ENCODE measurements around the gene SNAPC4. TPM values are rescaled to one million over a fixed set of nuclear protein-coding genes. Genes with fewer than 3 reads are reported as not detected.
"Not testable (repeated sequence)": the region's sequence is repeated elsewhere in the genome, so short reads cannot be mapped to it uniquely, and the experiment has no call there.

The SNAPC4 gene
- total RNA-seq, 1 experiment from 2014 or later: 15.3 TPM

DNA sequence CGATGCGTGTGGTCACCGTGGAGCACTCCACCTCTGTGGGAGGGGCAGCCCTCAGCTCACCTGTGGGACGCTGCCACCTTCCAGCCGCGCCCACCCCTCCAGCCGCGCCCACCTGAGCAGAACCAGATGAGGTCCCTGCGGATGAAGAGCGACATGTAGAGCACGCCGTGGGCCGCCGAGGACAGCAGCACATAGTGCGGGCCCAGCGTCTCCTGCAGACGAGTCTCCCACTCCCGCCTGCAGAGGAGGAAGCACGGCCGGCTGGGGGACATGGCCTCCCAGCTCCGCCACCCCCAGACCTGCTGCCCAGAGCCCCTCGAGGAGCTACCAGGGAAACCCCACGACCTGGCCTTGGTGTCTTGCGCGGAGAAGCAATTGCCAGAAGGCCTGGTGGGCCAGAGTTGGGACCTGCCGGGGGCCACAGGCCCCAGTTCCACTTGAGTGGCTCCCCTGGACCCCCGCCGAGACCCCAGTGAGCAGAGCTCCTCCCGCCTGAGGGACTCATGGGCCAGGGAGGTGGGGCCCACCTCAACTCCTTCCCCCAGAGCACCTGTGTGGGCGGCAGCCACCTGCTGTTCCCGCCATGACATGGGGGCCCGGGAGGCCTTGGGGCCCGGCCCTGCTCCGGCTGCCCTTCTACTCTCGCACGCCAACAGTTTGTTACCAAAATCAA lies 33.2 kb upstream of the SNAPC4 start:
- DNase-seq (ENCODE audit: low read depth): no peak

DNA sequence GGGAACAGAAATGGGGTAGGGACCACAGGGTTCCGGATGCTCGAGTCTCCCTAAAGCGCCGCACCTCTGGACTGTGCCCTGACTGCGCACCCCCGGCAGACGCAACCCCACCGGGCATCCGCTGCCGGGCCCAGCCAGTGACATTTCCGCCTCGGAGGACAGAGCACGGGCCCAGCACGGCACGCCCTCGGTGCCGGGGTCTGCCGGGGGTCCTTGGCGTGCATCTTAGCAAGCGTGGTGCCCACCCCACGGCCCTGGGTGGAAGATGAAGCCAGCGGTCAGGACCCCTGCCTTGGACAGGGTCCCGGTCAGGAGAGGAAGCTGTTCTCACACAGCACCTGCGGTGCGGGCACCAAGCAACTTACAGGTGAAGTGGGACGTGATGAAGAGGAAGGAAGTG lies 32.6 kb upstream of the SNAPC4 start:
- DNase-seq (ENCODE audit: low read depth): no peak

DNA sequence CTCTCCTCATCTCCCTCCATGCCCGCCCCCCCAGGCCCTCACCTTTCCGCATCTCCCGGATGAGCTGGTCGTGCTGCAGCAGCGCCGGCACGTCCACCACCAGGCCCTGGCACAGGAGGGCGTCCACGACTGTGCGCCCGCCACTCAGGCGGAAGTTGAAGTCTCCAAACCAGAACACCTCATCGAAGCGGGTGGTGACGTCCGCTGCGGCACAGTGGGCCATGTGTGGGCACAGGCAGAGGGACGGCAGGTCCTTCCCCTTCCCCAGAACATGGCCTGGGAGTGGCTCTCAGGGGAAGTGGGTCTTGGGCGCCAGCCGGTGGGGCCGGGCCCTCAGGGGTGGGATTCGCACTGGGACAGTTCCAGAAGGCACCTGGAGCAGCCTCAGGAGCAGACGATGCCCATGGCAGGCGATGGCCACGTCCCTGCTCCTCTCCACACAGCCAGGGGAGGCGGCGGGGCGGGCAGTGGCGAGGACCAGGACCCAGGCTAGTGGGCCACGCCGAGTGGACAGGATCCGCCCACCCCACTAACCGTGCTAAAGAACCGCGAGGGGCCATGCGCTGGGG lies 31.9 kb upstream of the SNAPC4 start:
- DNase-seq (ENCODE audit: low read depth): no peak

DNA sequence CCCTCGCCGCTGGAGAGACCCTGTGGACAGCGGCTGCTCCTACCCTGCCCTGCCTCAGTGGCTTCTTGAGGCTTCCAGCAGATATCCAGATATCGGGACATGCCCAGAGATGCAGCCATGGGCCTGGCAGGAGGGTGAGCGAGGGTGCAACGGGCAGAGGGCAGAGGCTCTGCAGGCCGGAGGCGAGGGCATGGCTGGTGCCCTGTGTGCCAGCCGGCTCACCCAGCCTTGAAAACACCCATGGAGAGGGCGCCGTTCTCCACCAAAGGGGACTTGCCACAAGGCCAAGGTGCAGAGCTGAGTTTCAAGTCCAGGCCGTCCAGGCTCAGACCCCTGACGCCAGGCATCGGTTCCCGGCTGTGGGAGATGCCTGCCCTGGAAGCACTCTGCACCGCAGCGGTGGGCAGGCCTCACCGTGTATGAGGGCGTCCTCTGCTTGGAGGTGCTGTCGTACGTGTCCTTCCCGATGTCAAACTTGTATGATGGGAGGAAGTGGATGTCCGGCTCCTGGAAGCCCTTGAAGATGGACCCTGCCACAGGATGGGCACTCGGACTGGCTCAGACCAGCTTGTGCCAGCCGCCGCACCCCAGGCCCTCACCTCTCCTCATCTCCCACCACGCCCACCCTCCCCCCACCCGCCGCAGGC lies 30.7 kb upstream of the SNAPC4 start:
- DNase-seq (ENCODE audit: low read depth): no peak

- DNase-seq (ENCODE audit: low read depth): no peak
Measured at GRCh38 chr9:136429683-136430491, 29.9 kb upstream of the SNAPC4 start.

DNA sequence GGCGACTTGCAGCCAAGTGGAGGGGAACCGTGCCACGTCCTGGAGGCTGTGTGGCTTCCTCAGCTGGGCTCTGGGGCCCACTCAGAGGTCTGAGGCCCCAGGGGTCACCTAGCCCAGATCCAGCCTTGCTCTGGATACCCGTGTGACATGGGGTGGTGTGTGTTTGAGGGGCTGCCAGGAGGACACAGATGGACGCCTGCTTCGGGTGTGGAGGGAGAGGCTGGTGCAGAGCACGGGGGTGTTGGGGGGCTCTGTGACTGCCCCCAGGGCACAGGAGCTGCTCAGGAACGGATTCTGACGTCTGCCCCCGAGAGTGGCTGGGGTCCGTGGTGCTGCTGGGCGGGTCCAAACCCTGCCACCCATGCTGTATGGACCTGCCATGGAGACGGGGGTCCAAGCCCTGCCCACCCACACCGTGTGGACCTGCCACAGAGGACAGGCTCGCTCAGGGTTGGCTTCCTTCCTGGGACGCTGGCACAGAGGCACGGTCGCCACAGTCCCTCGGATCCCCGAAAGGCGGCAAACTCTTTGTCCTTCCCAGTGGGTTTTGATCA lies 29.2 kb upstream of the SNAPC4 start:
- no peak for DNase-seq (ENCODE audit: low read depth)

GRCh38 chr9:136426787-136427186 lies 26.8 kb upstream of the SNAPC4 start:
- DNase-seq (ENCODE audit: low read depth): no peak

DNA sequence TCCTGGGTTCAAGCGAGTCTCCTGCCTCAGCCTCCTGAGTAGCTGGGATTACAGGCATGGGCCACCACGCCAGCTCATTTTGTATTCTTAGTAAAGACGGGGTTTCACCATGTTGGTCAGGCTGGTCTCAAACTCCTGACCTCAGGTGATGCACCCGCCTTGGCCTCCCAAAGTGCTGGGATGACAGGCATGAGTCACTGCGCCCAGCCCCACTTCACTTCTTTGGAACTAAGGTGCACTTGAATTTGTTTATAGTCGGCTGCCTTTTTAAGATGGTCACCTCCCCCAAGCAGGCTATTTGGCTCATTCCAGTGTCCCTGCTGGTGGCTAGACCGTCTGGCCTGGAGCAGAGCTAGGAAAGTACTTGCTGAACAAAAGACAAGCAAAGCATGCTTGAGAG lies 25.4 kb upstream of the SNAPC4 start:
- DNase-seq (ENCODE audit: low read depth): not testable (repeated sequence)

- DNase-seq (ENCODE audit: low read depth): no peak
Measured at GRCh38 chr9:136424750-136425362, 24.9 kb upstream of the SNAPC4 start.

DNA sequence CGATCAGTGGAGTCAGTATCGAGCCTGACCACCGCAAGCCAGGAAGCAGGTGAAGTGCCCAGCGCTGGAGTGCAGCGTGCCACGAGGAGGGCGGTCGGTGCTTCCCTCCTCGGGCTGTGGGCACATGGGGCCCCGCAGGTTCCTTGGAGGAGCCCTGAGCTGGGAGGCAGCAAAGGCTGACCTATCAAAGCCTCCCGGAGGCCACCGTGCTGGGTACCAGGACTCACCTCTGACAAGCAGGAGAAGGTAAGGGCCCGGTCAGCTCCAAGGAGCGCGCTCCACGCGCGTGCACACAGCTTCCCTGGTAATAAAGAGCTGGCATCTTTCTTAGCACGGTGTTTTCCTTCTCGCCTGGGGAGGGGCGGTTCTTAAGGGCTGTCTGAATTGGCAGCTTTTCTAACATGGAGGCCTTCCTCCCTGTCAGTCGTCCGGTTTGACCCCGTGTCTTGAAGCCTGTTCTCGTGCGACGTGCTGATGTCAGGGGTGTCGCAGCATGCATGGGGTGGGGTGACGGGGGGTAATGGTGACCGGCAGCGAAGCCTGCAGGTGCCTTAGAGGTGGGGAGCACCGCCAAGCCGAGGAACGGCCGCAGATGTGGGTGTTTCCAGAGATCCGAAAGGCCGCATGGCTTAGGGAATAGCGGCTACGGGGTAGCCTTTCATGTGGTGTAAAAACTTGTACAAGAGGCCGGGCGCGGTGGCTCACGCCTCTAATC lies 23.6 kb upstream of the SNAPC4 start:
- no peak for DNase-seq (ENCODE audit: low read depth)

DNA sequence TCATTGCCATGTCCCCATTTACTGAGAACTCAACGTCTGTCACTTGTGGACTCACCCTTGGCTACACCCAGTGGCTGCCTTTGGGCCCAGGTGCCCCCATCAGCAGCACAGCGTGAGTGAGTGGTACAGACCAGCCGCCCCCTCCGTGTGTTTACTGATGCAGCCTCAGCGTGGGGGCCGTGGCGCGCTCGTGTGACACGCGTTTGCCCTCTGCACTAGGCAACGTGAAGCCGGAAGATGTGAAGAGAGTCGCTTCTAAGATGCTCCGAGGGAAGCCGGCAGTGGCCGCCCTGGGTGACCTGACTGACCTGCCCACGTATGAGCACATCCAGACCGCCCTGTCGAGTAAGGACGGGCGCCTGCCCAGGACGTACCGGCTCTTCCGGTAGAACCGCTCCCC lies 22.9 kb upstream of the SNAPC4 start:
- DNase-seq (ENCODE audit: low read depth): no peak

DNA sequence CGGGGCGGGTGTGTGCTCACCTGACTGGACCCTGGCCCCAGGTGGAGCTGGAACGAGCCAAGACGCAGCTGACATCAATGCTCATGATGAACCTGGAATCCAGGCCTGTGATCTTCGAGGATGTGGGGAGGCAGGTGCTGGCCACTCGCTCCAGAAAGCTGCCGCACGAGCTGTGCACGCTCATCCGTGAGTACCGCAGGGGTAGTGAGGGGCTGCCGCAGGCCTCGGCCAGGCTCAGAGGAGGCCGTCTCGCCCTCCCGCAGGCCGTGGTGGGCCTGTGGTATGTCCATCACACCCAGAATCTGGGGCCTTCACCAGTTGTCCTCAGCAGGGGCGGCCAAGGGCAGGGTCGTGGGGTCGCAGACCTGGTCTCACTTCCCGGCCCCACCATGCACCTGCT lies 21.8 kb upstream of the SNAPC4 start:
- no peak for DNase-seq (ENCODE audit: low read depth)

DNA sequence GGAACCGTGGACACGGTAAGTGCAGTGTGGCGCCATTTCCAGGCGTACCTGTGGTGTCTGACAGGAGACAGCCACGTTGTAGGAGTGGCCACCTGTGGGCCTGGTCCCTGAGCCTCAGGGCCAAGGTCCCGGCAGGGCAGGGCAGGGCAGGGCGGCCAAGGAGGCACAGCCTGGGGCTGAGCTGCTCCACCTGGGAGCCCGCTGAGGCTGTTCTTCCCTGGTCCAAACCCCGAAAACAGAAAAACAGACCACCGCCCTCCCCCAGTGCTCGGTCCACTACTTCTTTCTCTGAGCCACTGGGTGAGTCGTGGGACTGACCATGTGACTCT lies 19.1 kb upstream of the SNAPC4 start:
- no peak for DNase-seq (ENCODE audit: low read depth)

- DNase-seq (ENCODE audit: low read depth): no peak
Measured at GRCh38 chr9:136418182-136419091, 18.5 kb upstream of the SNAPC4 start.

GRCh38 chr9:136416914-136417313 lies 16.9 kb upstream of the SNAPC4 start:
- DNase-seq (ENCODE audit: low read depth): no peak

DNA sequence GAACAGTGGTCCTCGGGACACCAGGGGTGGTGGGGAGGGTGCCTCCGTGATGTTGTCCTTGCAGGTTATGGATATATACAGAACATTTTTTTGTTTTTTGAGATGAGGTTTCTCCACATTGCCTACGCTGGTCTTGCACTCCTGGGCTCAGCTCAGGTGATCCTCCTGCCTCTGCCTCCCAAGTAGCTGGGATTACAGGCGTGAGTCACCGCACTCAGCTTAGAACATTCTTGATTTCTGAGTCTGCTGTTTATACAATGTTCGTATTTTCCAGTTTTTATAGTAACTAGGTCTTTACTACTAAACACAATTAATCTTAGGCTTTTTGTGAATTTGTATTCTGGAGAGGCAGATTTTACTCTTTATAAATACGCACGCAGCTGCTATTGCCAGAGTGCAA lies 16.5 kb upstream of the SNAPC4 start:
- no peak for DNase-seq (ENCODE audit: low read depth)

GRCh38 chr9:136412962-136413361 lies 13.0 kb upstream of the SNAPC4 start:
- DNase-seq (ENCODE audit: low read depth): no peak

DNA sequence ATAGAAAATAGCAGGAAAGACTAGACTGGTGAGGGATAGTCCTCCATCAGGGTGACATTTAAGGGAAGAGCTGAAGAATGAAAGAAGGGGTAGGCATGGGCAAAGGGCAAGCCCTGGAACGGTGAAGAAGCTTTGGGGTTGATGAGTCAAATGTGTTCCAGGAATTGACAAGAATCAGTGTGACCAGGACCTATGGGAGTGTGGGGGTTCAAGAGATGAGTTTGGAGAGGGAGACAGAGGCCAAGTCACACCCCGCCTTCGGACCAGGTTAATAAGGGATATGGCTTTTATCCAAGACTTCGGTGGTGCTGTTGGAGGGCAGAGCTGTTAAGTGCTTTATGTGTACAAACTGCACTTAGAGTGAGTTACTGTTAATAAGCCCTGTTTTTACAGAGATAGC lies 11.4 kb upstream of the SNAPC4 start:
- no peak for DNase-seq (ENCODE audit: low read depth)

DNA sequence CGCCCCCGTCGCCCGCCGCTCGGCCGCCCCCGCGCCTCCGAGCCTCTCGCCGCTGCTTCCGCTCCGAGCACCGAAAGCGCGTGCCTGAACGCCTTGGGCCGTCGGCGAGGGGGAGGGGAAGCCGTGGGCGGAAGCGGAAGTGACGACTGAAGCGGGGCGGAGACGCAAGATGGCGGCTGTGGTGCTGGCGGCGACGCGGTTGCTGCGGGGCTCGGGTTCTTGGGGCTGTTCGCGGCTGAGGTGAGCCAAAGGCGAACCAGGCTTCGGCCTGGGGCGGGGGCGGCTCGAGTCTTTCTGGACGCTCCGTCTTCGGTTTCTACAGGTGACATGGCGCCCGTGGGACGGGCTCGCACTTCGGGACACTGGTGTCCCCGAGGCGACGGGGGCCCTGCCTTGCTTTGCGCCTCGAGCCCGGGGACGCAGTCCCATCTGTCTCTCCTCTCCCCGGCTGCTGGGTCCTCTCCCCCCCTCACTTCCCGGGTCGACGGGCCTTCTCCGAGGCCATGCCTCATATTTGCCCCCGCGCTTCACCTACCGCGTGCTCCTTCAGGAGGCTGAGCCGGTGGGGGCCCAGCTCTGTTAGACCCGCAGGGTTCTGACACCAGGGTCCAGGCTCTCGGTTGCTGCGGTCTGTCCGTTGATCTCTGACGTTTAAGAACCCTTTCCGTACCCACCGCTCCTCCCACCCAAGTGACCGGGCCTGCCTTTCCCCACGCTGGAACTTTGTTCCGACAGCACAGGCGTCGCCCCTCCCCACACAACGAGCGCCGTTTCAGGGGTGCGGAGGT lies 10.7 kb upstream of the SNAPC4 start, which contains the start of the genes ENTR1 and PMPCA:
TSS of gene ENTR1 (minus strand) at position 115 of the 788 bp plus-strand sequence. CDS start 217 bp downstream, outside the sequence.
TSS of gene PMPCA (plus strand) at position 159 of the 788 bp plus-strand sequence. CDS start at position 170, 11 bp downstream.
- peak; percentile 75 for DNase-seq (ENCODE audit: low read depth)

Measured in HT1080 (cell line).